HUES64 (cell line): ENCODE measurements around the gene PLAAT4.
"Not testable (repeated sequence)": the region's sequence is repeated elsewhere in the genome, so short reads cannot be mapped to it uniquely, and the experiment has no call there.

Source experiments
- H3K27ac ChIP-seq: 2 replicates; pipeline ENCODE4 v1.7.0; 2013; ENCODE audit warnings: low read depth, low read length, inconsistent platforms
- H3K27me3 ChIP-seq: 2 replicates; pipeline ENCODE4 v1.6.1; 2013; ENCODE audit warnings: mild to moderate bottlenecking, low read length; ENCODE audit not compliant: insufficient read depth
- H3K36me3 ChIP-seq: 2 replicates; pipeline ENCODE4 v1.6.1; 2013; ENCODE audit warnings: mild to moderate bottlenecking, low read length; ENCODE audit not compliant: insufficient read depth
- H3K4me1 ChIP-seq: 2 replicates; pipeline ENCODE4 v1.6.1; 2013; ENCODE audit warnings: mild to moderate bottlenecking, low read length, moderate library complexity; ENCODE audit not compliant: insufficient read depth
- H3K4me3 ChIP-seq: 2 replicates; pipeline ENCODE4 v1.5.1; 2013; ENCODE audit warnings: mild to moderate bottlenecking, low read length, moderate library complexity
- H3K9ac ChIP-seq: 2 replicates; pipeline ENCODE4 v1.6.1; 2013; ENCODE audit warnings: mild to moderate bottlenecking, low read depth, low read length
- H3K9me3 ChIP-seq: 2 replicates; pipeline ENCODE4 v1.6.1; 2013; ENCODE audit warnings: low read depth, low read length; ENCODE audit not compliant: insufficient read depth
- WGBS: fragments of 150-250, 120-280 bp; methylation state at CpG from one replicate; pipeline ENCODE4 v1.1.7; 2013; ENCODE audit warnings: missing lambda C conversion rate; 5-methylcytosine and 5-hydroxymethylcytosine counted together

Gene PLAAT4

DNA sequence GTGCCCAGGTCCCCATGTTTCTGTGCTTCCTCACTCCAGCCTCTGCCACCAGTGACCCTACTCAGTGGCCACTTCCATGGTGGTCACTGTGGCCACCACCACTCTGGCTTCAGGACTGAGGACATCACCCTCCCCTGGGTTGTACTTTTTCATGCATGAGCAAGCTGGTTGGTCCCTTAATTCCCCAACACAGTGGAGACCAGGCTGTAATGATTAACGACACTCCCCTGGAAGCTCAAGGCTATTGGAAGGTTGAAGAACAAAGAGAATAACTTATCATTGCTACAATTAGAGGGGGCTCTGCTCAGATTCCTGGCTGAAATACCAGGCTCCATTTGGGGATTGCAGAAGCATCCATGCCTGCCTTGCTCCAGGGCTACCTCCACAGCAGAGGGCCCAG, 10.5 kb downstream of the PLAAT4 start:
- H3K27ac ChIP-seq: no peak overlapping the region
- WGBS: 100% methylated on average over 1 of the region's 1 CpG
- H3K36me3 ChIP-seq: no peaks in the 10 kb centered on the region
- H3K4me3 ChIP-seq: no peak overlapping the region
- 0 out of 2 replicates have a peak, but pooled peaks cover 3% of the 10 kb centered on the region for H3K4me1 ChIP-seq
- H3K9ac ChIP-seq: no peak overlapping the region
- no peaks in the 10 kb centered on the region for H3K27me3 ChIP-seq
- H3K9me3 ChIP-seq: no peaks in the 10 kb centered on the region

- H3K27me3 ChIP-seq: no peaks in the 10 kb centered on the region
- H3K27ac ChIP-seq: no peak overlapping the region
- no peak overlapping the region for H3K4me3 ChIP-seq
- H3K9me3 ChIP-seq: no peaks in the 10 kb centered on the region
- no peaks in the 10 kb centered on the region for H3K4me1 ChIP-seq
- WGBS: 91% methylated on average over 4 of the region's 4 CpGs
- H3K36me3 ChIP-seq: no peaks in the 10 kb centered on the region
- no peak overlapping the region for H3K9ac ChIP-seq
These were observed 11.6 kb downstream of the PLAAT4 start for GRCh38 chr11:63548178-63548577.

DNA sequence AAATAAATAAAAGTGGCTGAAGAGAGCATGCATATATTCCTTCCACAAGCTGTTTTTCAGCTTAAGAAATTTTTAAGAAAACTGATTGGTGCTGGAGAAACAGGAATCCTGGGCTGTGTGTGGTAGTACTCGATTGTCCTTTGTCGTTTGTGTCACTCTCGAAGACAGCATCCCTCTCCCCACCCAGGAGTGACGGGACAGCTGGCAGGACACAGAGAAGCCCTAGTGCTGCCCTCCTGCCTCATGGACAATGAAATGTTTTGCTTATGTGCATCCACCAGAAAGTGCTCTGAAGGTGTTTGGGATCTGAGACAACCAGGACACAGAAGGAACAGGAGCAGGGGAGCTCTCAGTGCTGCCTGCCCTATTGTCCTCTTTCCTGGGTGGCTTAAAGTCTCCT, 12.8 kb downstream of the PLAAT4 start:
- Histone ChIP-seq H3K9ac (no peak overlapping the region), H3K27me3 (no peaks in the 10 kb centered on the region), H3K36me3 (no peaks in the 10 kb centered on the region), H3K4me3 (no peak overlapping the region), H3K9me3 (no peaks in the 10 kb centered on the region), H3K27ac (no peak overlapping the region), H3K4me1 (no peaks in the 10 kb centered on the region)
- WGBS: 98% methylated on average over 4 of the region's 4 CpGs

- H3K4me1 ChIP-seq, H3K4me3 ChIP-seq, H3K36me3 ChIP-seq, H3K27ac ChIP-seq, H3K9me3 ChIP-seq, H3K27me3 ChIP-seq, H3K9ac ChIP-seq: not testable (repeated sequence)
- 91% methylated on average over 30 of the region's 31 CpGs for WGBS
These were observed 13.6 kb downstream of the PLAAT4 start for GRCh38 chr11:63550156-63550700.

GRCh38 chr11:63551091-63551888, 14.7 kb downstream of the PLAAT4 start:
- H3K36me3 ChIP-seq: no peaks in the 10 kb centered on the region
- no peaks in the 10 kb centered on the region for H3K9me3 ChIP-seq
- 94% methylated on average over 27 of the region's 27 CpGs for WGBS
- no peaks in the 10 kb centered on the region for H3K27me3 ChIP-seq
- no peak overlapping the region for H3K4me3 ChIP-seq
- H3K9ac ChIP-seq: no peak overlapping the region
- no peak overlapping the region for H3K27ac ChIP-seq
- H3K4me1 ChIP-seq: 0 out of 2 replicates have a peak, but pooled peaks cover 4% of the 10 kb centered on the region

- H3K4me1 ChIP-seq: peaks cover 9% of the 10 kb centered on the region; the same call in 1 of the 2 replicates
- 95% methylated on average over 6 of the region's 6 CpGs for WGBS
These were observed 15.3 kb downstream of the PLAAT4 start for GRCh38 chr11:63551889-63552266.

GRCh38 chr11:63552921-63553320, 16.3 kb downstream of the PLAAT4 start:
- WGBS: 76% methylated on average over 7 of the region's 7 CpGs
- Histone ChIP-seq H3K27ac (no peak overlapping the region), H3K4me3 (no peak overlapping the region), H3K36me3 (no peaks in the 10 kb centered on the region), H3K4me1 (peaks cover 11% of the 10 kb centered on the region; the same call in 1 of the 2 replicates), H3K9ac (no peak overlapping the region), H3K27me3 (no peaks in the 10 kb centered on the region), H3K9me3 (no peaks in the 10 kb centered on the region)

More at GRCh38 chr11:63551889-63552266, 15.3 kb downstream of the PLAAT4 start:
- H3K9me3 ChIP-seq: no peaks in the 10 kb centered on the region
- H3K4me3 ChIP-seq: no peak overlapping the region
- no peaks in the 10 kb centered on the region for H3K36me3 ChIP-seq
- no peak overlapping the region for H3K27ac ChIP-seq
- H3K9ac ChIP-seq: no peak overlapping the region
- no peaks in the 10 kb centered on the region for H3K27me3 ChIP-seq

GRCh38 chr11:63553759-63554158, 17.2 kb downstream of the PLAAT4 start:
- Histone ChIP-seq H3K27me3 (no peaks in the 10 kb centered on the region), H3K27ac (no peak overlapping the region), H3K4me3 (no peak overlapping the region), H3K4me1 (peaks cover 11% of the 10 kb centered on the region; the same call in 1 of the 2 replicates), H3K36me3 (no peaks in the 10 kb centered on the region), H3K9me3 (no peaks in the 10 kb centered on the region), H3K9ac (no peak overlapping the region)
- 87% methylated on average over 8 of the region's 8 CpGs for WGBS

- Histone ChIP-seq H3K4me3 (no peak overlapping the region), H3K27ac (no peak overlapping the region), H3K27me3 (no peaks in the 10 kb centered on the region), H3K9ac (no peak overlapping the region), H3K36me3 (no peaks in the 10 kb centered on the region), H3K9me3 (no peaks in the 10 kb centered on the region), H3K4me1 (peaks cover 11% of the 10 kb centered on the region; the same call in 1 of the 2 replicates)
- WGBS: 71% methylated on average over 4 of the region's 4 CpGs
These were observed 18.2 kb downstream of the PLAAT4 start for GRCh38 chr11:63554877-63555223.

GRCh38 chr11:63556404-63557013, 19.9 kb downstream of the PLAAT4 start:
- Histone ChIP-seq H3K4me3 (no peak overlapping the region), H3K9me3 (no peaks in the 10 kb centered on the region), H3K27me3 (no peaks in the 10 kb centered on the region), H3K27ac (no peak overlapping the region), H3K4me1 (peaks cover 11% of the 10 kb centered on the region; the same call in 1 of the 2 replicates), H3K36me3 (no peaks in the 10 kb centered on the region), H3K9ac (no peak overlapping the region)
- WGBS: 82% methylated on average over 7 of the region's 7 CpGs

- Histone ChIP-seq H3K9me3 (no peaks in the 10 kb centered on the region), H3K4me3 (no peak overlapping the region), H3K27me3 (no peaks in the 10 kb centered on the region), H3K4me1 (peaks cover 11% of the 10 kb centered on the region; the same call in 1 of the 2 replicates), H3K36me3 (no peaks in the 10 kb centered on the region), H3K9ac (no peak overlapping the region), H3K27ac (no peak overlapping the region)
- WGBS: 92% methylated on average over 7 of the region's 7 CpGs
These were observed 21.0 kb downstream of the PLAAT4 start for GRCh38 chr11:63557570-63557969.
